Germinal center (tissue), 1 donor: ENCODE measurements around the gene TMEM253.

Source experiments
- DNase-seq: peaks from one replicate; pipeline ENCODE4 v3.0.0; 2012; ENCODE audit warnings: mixed read lengths, low spot score

Gene TMEM253

GRCh38 chr14:21100931-21101330 lies at the start of gene TMEM253:
Gene TMEM253, plus strand, starts transcription at chr14:21101066. Its CDS starts 278 bp downstream, at chr14:21101344.
- no peak for DNase-seq

- no peak for DNase-seq
These were observed 47.4 kb upstream of the TMEM253 start for GRCh38 chr14:21053184-21054122.

DNA sequence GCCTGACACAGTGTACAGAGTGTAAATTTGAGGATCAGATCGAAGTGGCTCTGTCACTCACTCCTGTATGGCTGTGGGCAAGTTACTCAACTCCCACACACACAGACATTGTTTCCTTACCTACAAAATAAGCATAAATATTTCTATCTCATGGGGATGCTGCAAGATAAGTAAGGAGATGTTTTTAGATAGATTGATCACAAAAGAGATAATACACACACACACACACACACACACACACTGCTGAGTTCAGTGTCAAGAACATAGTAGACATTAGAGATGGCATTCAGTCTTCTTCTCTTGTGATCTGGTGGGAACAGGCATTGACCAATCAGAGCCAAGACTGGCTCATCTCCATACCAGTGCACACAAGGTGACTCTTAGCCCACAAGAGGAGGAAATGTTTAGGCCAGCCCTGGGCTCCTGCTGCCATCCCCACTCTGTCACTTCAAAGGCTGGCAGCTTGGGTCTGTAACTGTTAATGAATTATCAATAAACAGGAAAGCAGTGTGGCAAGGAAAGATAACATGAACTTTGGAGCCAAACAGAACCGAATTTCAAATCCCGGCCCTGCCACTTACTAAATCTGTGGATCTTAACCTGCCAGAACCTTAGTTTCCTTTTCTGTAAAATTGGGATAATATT lies 46.6 kb upstream of the TMEM253 start:
- DNase-seq, result no peak

DNA sequence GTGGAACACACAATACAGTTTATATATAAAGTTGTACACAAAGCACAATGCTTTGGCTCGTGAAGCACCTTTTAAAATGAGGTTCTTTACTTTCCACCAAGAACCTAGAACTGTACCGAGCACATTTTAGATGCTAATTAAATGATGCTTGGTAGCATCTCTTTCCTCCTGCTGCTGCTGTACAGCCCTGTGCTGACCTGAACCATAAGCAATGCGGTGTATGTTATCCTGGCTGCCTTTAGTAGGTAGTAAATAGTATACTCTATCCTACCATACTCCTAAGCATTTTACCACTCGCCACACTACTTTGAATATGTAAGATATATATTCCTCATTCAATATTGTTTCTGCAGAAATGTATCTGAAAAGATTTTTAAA lies 46.1 kb upstream of the TMEM253 start:
- no peak for DNase-seq

DNA sequence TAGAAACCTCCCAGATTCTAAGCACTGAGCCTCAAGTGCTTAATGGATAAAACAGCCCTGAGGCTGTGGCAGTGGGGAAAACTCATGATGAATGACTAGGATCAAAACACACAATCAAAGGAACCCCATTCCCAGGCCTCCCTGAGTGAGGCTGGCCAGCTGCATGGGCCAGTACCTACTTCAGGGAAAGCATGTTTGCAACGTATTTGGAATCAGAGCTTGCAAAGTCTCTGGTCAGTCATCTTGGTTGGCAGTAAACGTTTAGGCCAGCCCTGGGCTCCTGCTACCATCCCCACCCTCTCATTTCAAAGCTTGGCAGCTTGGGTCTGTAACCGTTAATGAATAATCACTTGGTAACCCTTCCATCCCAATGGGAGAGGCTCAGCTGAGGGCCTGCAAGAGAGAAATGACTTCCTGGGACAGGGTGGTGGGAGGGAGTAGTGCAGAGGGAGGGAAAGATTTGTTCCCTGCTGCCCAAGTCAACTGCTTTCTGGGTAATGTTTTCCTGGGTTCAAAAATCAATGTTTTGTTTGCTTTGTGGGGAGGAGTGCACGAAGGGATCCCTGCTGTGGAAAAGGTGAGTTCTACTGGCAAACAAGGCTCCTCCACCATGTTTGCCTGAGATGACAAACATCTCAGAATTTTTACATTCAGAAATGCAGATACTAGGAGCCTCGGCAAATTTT lies 45.3 kb upstream of the TMEM253 start:
- DNase-seq, result no peak

DNA sequence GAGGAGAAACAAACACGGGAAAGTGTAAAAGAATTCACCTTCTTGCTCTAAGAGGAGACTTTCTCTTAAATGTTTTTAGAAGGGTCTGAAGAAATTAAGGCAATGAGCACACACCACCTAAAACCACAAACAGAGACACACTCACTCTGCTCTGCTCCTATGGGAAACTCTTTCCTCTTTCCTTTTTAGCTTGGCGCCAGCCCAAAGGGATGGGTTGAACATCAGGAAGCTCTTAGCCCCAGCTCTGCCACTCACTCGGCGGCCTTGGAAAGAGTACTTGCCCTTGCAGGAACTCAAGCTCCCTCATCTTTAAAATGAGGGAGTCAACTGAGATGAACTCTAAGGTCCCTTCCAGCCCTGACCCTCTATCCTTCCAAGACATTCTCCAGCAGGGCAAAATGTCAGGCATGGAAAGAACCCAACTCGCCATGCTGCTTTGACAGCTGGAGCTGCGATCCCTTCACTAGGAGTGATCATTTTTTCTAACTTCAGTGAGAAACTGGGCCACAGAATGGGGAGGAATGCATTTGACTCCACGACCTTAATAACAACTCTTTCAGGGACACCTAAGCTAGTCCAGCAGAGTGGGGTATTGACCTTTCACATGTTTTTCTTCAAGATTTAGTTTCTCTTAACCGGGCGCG lies 44.2 kb upstream of the TMEM253 start:
- DNase-seq, result no peak

- DNase-seq, result no peak
These were observed 42.8 kb upstream of the TMEM253 start, which contains the start of gene RNASE8 for GRCh38 chr14:21057803-21058675. Gene RNASE8, plus strand, starts transcription at chr14:21057822. Its CDS starts 71 bp downstream, at chr14:21057893.

- DNase-seq, result no peak
These were observed 42.0 kb upstream of the TMEM253 start for GRCh38 chr14:21058903-21059302.

GRCh38 chr14:21059842-21060613 lies 40.8 kb upstream of the TMEM253 start:
- no peak for DNase-seq

GRCh38 chr14:21060614-21061346 lies 40.1 kb upstream of the TMEM253 start:
- DNase-seq, result no peak

DNA sequence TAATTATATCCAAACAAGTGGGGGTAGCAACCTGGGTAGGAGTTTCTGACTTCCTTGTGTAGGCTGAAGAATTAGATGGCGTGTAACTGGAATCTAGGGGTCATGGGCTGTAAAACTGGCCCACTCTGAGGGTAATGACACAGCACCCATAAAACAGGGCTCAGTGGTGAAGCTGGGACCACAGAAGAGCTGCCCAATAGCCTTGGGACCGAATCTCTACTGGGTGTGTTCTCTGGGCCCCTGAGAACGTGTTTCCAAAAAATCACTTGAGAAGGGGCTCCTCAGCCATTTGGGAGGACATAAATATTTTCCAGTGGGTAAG lies 39.6 kb upstream of the TMEM253 start:
- DNase-seq, result no peak

DNA sequence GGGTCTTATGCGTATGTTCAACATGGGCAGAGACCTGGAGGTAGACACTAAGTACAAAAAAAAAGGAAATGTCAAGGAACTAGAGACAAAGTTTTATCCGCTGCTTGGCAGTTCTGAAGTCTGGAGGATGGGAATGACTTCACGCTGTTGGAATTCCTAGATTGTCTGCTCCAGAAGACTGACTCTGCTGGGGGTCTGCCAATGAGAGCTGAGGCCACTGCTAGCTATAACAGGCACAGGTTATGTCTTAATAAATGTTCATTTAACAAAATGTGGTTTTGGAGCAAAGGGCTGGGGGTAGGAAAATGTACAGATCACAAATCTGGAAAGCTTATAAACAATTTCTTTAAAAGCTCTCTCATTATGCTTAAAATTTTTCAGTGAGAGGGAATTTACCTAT lies 37.4 kb upstream of the TMEM253 start:
- no peak for DNase-seq

DNA sequence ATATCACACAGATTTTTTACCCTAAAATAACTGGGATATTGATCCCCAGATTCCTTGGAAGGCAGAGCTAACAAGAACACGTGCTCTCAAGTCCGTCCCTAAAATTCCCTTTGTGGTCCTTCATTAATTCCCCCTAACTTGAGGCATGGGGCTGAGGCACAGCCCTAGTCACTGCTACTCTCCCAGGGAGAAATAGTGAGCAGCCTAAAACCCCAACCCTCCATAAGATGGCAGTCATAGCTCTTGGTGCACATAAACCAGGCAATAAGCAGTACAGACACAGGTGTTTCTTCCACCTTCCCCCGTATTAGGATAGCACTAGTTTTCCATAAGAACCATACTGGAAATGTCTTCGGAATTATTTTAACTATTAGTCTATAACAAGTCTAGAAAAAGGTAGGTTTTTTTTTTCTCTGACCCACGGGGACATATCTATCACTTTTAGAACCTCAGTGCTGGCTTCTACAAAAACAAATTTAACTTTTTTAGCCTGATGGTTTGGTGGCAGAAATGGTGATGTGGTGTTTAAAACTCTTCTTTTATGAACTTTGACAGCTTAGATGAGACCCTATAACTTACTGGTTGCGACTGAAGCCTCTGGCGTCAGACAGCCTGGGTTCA lies 33.9 kb upstream of the TMEM253 start:
- no peak for DNase-seq

DNA sequence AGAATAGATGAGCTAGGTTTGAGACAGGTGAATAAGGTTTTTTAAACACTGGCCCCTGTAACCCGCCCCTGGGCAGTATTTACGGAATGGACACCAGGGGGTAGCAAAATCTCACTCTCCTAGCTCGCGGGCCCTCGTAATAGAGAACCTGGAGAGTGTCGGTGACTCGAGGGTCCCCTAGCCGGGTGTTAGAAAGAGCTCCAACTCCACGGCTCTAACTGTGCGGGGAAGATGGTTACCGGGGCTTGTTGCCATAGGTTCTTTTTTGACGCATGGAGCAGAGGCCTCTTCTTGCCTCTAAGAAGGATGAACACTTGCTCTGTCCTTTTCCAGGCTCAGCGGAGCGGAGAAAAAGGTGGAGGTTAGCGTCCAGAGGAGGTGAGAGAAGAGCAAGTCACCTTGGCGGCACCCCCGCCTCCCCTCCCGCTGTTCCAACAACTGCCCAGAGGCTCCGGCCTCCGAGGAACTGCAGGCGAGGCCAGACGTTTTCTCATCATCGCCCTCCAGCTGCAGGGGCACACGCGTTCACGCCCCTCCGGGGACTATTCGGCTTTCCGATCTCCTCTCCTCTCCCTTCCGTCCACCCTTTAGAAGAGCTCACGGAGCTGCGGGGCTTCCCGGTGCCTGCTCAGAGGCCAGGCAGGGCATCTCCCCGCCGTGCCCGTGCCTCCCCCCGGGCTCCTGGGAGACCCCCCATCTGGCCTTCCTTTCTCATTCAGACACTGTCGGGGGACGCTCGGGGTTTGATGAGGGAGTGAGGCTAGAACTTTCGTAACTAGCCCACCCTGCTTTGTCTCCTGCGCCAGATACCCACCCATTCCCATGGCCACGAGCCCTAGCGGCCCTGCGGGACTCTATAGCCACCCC lies 32.1 kb upstream of the TMEM253 start:
- peak; percentile 59 for DNase-seq

- no peak for DNase-seq
These were observed 31.3 kb upstream of the TMEM253 start for GRCh38 chr14:21069388-21070082.

- peak; percentile 30 for DNase-seq
These were observed 30.7 kb upstream of the TMEM253 start, which contains the start of gene ARHGEF40 for GRCh38 chr14:21070083-21070609. Gene ARHGEF40, plus strand, starts transcription at chr14:21070304. Its CDS starts 93 bp downstream, at chr14:21070397.

DNA sequence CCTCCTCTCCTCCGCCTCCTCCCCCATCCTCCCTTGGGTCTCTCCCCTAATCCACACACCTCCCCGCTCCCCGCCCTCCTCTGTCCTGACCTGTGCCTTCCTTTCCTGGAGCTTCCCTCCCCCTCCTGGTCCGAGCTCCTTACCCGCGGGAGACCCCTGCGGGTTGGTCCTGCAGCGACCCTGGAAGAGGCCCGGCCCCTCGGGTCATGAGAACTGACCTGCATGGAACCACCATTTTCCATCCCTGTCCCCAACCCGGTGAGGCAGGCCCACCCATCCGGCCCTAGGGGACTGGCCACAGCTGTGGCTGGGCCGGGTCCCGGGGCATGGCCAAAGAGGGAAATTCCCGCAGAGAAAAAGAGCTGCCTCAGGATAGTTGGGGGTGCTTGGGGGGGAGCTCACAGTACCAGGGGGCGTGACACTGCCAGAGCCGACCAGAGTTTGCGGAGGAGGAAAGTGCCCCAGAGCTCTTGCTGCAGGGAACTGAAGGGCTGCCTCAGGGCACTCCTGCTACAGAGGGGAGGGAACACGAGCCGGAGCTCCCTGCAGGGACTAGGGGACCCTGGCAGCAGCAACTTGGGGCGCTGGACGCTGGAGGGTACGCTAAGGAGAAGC lies 30.1 kb upstream of the TMEM253 start:
- DNase-seq, result peak; percentile 26
